Measurements from ENCODE around the gene XRCC3. TPM values are rescaled to one million over a fixed set of nuclear protein-coding genes. Genes with fewer than 3 reads are reported as not detected.

Gene XRCC3
- total and polyA plus RNA-seq, 2 of the 8 experiments (the other 6 are each of a cell fraction or from before 2014, with no cell fraction given), result 36.9 to 41.8 TPM

DNA sequence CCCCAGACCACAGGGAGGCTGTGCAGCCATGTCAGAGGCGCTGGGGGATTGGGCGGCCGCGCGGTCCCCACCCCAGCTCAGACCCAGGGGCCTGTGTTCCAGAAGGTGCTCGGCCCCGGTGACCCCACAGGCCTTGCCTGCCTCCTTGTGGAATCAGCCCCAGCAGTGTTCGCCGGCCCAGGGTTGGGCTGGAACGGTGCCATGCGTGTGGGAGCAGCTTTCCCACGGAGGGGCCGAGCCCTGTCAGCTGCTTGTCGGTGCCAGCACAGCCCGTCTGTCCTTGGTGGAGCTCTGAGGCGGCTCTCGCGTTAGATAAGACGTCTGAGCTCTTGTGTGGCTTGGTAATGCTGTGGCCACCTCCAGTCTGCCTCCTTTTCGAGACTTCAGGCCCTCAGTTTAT, 8.9 kb upstream of the XRCC3 start:
- Histone ChIP-seq H3K79me2 (ENCODE audit: control insufficient read depth in 1 of 2, insufficient read depth in 2 of 2, low read length in 2 of 2) (peaks cover 0 to 51% of the 10 kb centered on the region in 2 experiments; a peak in 2 of 4 replicates), H2BK20ac (ENCODE audit: low read length) (no peak overlapping the region), H4K5ac (ENCODE audit: insufficient read length, low read depth, low read length) (no peak overlapping the region), H3K4me3 (ENCODE audit: extremely low read depth in 1 of 4, insufficient read depth in 2 of 4, low read depth in 3 of 4, low read length in 4 of 4) (no peak overlapping the region), H3K56ac (replicated peaks; ENCODE audit: insufficient read length, low read depth, low read length) (no peak overlapping the region), H2BK12ac (ENCODE audit: low read depth, low read length) (no peak overlapping the region), H2BK15ac (ENCODE audit: low read length) (no peak overlapping the region), H3K14ac (ENCODE audit: insufficient read length) (no peak overlapping the region), H2AFZ (ENCODE audit: low read length) (no peak overlapping the region), H3K27ac (ENCODE audit: low read depth, low read length) (no peak overlapping the region), H3K18ac (ENCODE audit: extremely low read depth, low read length) (no peak overlapping the region), H3K36me3 (ENCODE audit: control insufficient read depth in 2 of 4, insufficient read depth in 4 of 4, low read length in 3 of 4) (peaks cover 2 to 10% (median 5%) of the 10 kb centered on the region in 4 experiments; a peak in 4 of 8 replicates), H3K23ac (ENCODE audit: insufficient read length) (no peak overlapping the region), H4K91ac (replicated peaks; ENCODE audit: insufficient read length, low read length) (no peak overlapping the region), H3K9me3 (ENCODE audit: insufficient read depth in 2 of 2, low read depth in 1 of 2, low read length in 1 of 2) (no peaks in the 10 kb centered on the region), H4K8ac (ENCODE audit: extremely low read depth, insufficient read depth, low read length) (peak overlapping the region; percentile 79; the same call in 1 of the 2 replicates), H2BK120ac (replicated peaks; ENCODE audit: low read depth, low read length) (no peak overlapping the region), H4K20me1 (replicated peaks in 1 of 2; ENCODE audit: control insufficient read depth in 1 of 2, insufficient read depth in 2 of 2, low read length in 2 of 2) (peaks cover 15 to 24% of the 10 kb centered on the region in 2 experiments), H2AK5ac (ENCODE audit: low read depth, low read length) (no peak overlapping the region), H3K23me2 (ENCODE audit: low read depth, low read length) (no peaks in the 10 kb centered on the region), H3K4me2 (ENCODE audit: insufficient read depth in 1 of 2, low read depth in 2 of 2, low read length in 2 of 2) (no peak overlapping the region), H3K79me1 (ENCODE audit: low read depth, low read length) (peaks cover 19% of the 10 kb centered on the region), H3K4me1 (replicated peaks in 1 of 4; ENCODE audit: control insufficient read depth in 3 of 4, insufficient read depth in 4 of 4, low read length in 3 of 4) (peaks cover 0 to 3% (median 0%) of the 10 kb centered on the region in 4 experiments; a peak in 1 of 7 replicates), H2BK5ac (ENCODE audit: low read depth, low read length) (no peak overlapping the region), H3K4ac (replicated peaks; ENCODE audit: insufficient read length, low read depth, low read length) (no peak overlapping the region), H3K27me3 (replicated peaks in 1 of 4; ENCODE audit: control insufficient read depth in 3 of 4, extremely low read depth in 1 of 4, insufficient read depth in 3 of 4, low read length in 3 of 4) (no peaks in the 10 kb centered on the region), H3K9ac (replicated peaks in 1 of 4; ENCODE audit: extremely low read depth in 1 of 4, low read depth in 3 of 4, low read length in 3 of 4) (no peak overlapping the region)
- DNase-seq (ENCODE audit: low read depth in 1 of 2, low spot score in 2 of 2) (no peak), FAIRE-seq (no peak)
- 94% methylated on average over 15 of the region's 20 CpGs; no CpG with 5 or more reads in 1 of the 2 experiments for WGBS, 2 experiments (ENCODE audit: extremely low coverage in 1 of 2, insufficient coverage in 1 of 2, insufficient read length in 1 of 2, insufficient replicate concordance in 2 of 2, low coverage in 1 of 2, low lambda C conversion rate in 2 of 2, missing lambda C conversion rate in 1 of 2)
- ChIA-PET CTCF (ENCODE audit: partially characterized antibody) (interaction anchor here (1.2 to 1.8 kb wide), 2 partner anchors 12 to 177 kb away, joined by 3 to 5 read pairs; no protein-coding TSS in a partner anchor), POLR2A (ENCODE audit: partially characterized antibody) (interaction anchor here (1.4 to 1.5 kb wide), 3 partner anchors 8 to 20 kb away, joined by 3 to 5 read pairs (median 3); partner anchors contain the start of genes XRCC3 and ZFYVE21)
- no peak for TF ChIP-seq CHD2 (IDR thresholded peaks at IDR 0.05; ENCODE audit: low read length)
- no peak for TF ChIP-seq CEBPB (IDR thresholded peaks at IDR 0.05; ENCODE audit: low read depth, low read length)
- TF ChIP-seq SUZ12 (IDR thresholded peaks at IDR 0.05; ENCODE audit: low read length), result no peak
- no peak for TF ChIP-seq TEAD4 (IDR thresholded peaks at IDR 0.05; ENCODE audit: low read depth, low read length)
- TF ChIP-seq USF2 (IDR thresholded peaks at IDR 0.05; ENCODE audit: low read length), result no peak
- TF ChIP-seq NRF1 (IDR thresholded peaks at IDR 0.05; ENCODE audit: low read depth, low read length), result no peak
- TF ChIP-seq, protein P1, sequence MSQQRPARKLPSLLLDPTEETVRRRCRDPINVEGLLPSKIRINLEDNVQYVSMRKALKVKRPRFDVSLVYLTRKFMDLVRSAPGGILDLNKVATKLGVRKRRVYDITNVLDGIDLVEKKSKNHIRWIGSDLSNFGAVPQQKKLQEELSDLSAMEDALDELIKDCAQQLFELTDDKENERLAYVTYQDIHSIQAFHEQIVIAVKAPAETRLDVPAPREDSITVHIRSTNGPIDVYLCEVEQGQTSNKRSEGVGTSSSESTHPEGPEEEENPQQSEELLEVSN (IDR thresholded peaks at IDR 0.05), result no peak
- TF ChIP-seq GTF2F1 (IDR thresholded peaks at IDR 0.05; ENCODE audit: borderline replicate concordance, low read depth, low read length), result no peak
- TF ChIP-seq SP2 (IDR thresholded peaks at IDR 0.05; ENCODE audit: low read length), result no peak
- no peak for TF ChIP-seq ZNF274 (IDR thresholded peaks at IDR 0.05; ENCODE audit: borderline replicate concordance, extremely low read depth, low read length)
- TF ChIP-seq RNF2 (IDR thresholded peaks at IDR 0.05; ENCODE audit: borderline replicate concordance, low read depth, low read length, missing control alignments, poor library complexity, severe bottlenecking), result no peak
- no peak for TF ChIP-seq EP300 (IDR thresholded peaks at IDR 0.05; ENCODE audit: borderline replicate concordance in 1 of 2, low read depth in 2 of 2, low read length in 2 of 2)

Measured in H1 (cell line).